Activated T-cell treated with anti-CD3 and anti-CD28 coated beads, Interleukin-2, amount 50 U/mL, for 48 hours (primary cell): ENCODE data around the gene CDH26.

Experiments
- DNase-seq, 2 experiments: peaks; one replicate each; pipeline ENCODE4 v3.0.0-alpha.2; 2020

CDH26 gene

DNA sequence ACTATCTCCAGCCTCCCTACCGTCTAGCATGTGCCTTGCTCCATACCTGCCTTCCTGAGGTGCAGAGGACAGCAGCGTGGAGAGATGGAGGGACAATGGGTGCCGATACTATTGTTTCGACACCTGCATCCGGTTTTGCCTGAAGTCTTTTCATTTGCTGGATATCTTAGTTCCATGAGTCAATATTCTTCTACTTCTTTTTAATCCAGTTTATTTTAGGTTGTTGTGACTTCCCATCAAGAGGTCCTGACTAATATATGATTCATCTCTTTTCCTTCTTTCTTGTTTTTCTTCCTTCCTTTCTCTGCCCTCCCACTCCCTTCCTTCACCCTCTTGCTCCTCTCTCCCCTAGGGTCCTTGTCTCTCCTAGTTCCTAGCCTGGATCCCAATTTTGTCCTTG, 91.4 kb downstream of the CDH26 start:
- no peak for DNase-seq

DNA sequence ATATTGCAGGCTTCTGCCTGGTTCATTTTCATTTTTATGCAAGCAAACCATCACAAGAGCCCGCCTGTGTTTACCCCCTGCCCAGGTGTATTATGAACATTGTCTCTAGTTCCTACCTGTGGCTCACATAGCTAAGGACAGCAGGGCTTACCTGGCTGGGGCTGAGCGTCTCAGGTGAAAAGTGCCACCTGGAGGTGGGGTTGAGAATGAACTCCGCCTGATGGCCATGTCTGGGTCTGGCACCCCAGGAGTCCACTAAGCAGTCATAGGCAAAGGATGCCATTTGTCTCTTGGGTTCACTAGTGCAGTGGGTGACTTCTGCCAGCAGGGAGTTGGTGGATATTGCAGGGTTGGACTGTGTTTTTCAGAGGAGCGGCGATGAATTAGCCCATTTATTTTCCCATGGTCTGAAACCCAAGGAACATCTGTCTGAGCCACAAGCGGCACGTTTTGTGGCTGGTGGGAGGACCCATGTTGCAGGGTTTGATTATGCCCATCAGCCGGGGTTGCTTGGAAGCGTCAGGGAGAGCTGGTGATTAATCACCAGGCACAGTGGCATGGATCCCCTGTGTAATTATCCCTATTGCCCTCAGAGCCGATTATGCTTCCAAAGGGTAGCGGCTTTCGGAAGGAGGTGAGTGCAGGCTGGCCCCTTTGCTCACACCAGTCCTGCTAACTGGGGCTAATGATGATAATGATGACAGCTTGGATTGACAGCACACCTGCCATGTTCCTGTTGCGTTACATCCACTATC, 92.1 kb downstream of the CDH26 start:
- DNase-seq, result peak in 1 of 2 experiments; percentile 25

DNA sequence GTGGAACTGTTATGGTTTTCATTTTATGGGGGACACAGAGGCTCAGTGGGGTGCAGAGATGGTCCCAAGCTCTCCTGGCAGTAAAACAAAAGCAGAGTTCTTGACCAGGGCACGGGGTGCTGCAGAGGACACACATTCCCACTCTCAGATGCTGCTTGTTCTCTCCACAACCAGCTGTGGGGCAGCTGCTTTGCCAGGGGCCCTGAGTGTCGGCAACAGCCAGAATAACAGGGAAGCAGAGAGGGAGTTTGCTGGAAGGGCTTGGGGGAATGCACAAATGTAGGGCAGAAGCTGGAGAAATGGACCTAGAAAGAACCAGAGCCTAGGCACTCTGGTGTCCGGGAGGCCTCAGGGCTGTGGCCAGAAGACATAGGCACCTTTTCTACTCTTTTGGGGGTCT, 93.7 kb downstream of the CDH26 start:
- no peak for DNase-seq

DNA sequence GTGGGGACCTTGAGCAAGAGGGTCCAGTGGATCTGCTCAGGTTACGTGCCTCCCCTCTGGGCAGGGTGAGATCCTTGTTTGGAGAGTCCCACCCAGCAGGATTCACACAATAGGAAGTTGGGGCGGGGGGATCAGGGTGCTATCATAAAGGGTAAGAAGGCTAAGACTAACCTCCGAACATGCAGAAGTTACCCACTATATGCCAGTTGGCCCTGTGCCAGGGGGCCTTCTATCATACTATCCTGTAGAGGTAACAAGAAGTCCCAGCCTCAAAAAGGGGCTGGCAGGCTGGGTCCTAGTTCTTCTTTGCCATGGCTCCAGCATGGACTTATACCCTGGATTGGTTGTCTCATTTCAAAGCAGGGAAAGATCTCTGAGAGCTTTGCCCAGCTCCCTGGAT, 94.1 kb downstream of the CDH26 start:
- no peak for DNase-seq

DNA sequence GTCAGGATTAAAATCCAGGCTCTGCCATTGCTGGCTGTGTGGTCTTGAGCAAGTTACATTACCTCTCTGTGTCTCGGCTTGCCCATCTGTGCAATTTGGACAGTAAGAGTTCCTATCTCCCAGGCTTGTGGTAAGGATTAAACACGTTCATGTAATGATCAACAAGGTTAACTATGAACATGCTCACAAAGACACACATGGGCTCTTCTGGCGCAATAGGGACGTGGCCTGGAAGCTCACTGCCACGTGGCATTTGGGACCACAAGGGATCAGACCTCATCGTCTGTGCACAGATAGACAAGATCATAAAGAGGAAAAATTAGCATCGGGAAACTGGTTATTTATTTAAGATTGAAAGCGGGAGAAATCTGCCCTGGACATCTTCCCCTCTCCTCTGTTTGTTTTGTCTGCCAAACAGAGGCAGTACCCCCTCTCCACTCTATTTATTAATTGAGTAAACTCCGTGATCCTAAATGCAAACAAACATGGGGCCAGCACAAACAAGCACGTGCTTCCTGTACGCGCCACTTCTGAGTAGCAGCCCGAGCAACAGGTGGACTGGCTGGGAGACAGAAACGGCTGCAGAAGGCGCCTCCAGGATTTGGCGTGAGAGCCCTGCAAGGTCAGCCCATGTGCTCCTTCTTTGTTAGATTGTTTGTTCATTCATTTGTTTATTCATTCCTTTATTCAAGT, 95.0 kb downstream of the CDH26 start:
- DNase-seq, result no peak

DNA sequence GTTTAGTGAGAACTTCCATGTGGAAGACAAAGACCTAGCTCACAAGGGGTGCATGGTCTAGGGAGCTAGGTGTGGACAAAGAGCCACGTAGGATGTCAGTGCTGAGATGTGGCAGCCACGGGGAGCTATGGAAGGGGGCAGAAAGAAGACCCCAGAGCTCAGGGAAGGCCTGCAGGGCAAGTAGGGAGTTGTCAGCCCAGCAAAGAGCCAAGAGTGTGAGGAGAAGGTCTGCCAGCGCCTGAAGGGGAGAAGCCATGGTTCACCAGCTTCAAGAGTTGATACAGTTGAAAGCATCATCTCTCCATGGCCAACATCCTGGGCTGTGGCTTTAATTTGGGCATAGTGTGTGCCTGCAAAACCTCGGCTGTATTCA, 95.6 kb downstream of the CDH26 start:
- DNase-seq, result no peak

DNA sequence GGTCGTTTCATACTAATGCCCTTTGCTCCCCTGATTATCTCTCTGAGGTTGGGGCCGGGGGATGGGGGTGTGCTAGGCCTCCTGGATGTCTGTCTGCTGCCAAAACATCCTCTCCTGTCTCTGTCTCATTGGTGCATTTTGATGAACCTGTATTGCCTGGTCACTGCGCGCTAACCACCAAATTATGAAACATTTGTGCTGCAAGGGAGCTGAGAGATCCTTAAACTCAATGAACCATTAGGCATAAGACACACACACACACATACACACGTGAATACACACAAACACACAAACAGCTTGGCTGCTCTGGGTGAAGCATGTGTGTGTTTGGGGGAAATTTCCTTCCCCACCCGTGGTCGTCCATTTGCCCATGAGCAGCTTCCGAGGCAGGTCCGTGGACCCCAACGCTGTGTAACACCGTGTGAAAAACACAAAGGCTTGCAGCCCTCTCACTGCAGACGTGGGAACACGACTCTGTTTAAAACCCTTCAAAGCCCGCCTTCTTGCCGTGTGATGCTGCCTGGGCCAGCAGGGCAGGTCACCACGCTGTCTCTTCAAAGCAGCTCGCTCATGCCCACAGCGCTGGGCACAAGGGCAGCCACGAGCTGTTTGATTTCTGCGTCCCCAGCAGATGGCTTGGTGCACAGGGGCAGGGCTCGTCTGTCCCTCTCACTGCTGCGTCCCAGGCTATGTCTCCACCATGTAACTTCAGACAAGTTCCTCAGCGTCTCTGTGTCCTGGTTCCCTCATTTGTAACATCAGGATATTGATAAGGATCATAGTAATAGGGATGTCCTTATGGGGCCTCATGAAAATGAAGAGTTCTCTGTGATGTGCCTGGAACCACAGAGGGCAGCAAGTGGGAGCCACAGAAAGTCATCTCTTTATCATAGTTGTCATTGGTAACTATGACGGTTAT, 96.8 kb downstream of the CDH26 start:
- DNase-seq, result no peak

DNA sequence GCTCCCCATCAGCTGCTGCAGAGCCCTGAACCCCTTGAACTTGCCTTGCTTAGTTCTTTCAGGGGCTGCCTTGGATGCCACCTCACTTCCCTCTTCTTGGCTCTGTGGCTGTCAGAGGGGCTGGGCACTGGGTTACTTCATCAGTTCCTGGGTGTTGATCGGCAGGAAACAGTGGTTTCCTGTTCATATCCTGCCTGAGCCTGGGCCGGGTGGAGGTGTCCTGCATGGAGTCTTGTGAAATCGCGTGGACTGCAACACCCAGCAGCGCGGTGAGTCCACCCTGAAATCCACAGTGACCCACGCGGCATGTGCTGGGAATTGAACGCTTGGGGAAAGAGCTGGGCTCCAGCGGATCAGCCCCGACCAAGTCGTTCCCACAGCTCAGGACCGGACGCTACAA, 97.5 kb downstream of the CDH26 start:
- peak; percentile 48 to 57 for DNase-seq

DNA sequence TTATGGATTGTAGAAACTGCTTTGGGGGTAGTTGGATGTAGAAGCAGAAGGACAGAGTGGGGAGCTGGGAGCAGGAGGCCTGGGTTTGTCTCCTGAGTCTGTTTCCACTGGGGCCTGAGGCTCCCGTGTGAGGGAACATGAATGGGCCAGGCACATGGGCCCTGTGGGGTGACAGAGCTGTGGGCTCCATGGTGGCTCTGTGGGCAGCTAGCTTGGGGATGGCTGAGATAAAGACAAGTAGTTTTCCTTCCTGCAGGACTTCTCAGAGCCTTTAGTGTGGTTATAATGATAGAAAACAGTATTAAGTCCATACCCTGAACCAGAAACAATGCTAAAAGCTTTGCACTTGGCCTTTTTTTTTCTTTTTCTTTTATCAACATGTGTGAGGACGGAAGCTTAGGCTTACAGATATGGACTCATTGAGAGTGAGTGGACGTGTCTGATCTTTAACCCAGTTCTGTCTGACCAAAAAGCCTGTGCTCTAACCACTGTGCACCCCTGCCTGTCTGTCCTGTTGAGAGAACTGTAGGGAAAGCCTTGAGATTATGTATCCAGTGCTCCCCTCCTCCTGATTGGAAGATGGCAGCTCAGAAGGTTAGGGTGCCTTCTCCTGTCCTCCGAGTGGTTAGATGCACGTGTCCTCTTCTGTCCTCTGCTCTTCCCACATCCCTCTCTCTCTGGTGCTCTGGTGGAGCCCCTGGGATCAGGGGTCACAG, 98.3 kb downstream of the CDH26 start:
- DNase-seq, result peak in 1 of 2 experiments; percentile 22

DNA sequence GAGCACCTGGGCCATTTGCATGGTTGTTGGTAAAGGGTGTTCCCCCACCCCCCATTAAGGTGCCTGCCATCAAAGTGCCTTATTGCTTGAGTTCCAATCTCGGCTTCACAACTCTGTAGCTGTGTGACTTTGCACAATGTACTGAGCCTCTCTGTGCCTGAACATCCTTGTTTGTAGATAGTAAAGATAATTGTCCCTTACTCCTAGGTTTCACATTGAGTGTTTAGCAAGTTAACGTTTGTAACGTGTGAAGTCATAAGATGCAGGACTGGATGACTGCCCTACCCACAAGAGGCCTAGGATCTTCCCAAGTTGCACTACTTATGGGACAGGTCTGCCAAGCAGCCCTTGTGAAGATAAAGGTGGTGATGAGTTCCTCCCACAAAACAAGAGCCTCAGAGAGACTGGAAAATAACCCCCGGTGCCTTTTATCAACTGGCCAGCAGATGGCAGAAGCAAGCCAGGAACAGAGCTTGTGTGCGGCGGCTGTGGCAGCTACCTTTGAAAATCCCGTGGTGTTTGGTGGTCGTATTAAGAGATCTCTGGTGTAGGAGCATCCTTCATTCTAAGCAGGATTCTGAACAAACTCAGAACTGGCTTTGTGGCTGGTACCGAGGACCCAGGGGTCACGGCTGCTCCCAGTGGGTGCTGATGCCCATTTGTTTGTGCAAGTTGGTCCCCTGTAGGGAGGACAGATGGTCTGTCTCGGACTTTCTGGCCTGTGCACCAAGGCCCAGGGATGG, 99.1 kb downstream of the CDH26 start:
- peak; percentile 74 to 79 for DNase-seq

DNA sequence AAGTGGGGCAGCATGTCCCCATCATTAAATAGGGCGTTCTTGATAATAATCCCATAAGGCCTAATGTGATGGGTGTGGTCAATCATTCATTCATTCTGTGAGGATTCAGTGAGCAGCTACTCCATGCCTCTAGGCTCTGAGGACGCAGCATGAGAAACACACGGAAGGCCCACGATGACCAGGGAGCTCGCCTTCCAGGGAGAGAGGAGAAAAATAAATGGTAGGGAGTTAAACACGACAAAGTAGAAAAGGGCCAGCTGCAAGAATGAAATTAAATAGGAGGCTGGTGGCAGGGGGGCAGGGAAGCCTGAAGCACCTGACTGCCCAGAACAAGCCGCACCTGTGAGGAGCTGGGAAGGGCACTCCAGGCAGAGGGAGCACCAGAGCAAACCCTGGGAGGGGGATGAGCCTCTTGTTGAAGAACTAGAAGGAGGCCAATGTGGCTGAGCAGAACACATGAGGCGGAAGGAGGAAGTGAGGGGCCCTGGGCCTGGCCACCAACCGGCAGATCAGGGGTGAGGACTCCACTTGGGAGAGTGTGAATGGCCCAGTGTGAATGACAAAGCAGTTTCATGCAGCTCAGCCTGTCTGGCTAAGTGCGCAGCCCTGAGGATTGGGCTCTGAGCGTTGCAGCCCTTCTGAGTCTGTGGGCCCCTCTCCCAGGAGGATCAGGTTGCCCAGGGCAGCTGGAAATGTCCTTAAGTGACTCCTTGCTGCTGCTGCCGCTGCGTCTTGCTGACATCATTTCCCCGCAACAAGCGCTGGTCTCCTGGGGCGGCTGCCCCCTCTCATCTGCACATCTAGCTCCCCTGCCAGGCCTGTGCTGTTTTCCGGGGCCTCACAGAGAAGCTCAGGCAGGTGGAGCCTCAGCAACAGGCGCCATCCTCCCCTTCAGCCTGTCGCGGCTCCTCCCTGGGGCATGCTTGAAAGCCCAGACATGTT, 99.9 kb downstream of the CDH26 start:
- peak; percentile 54 to 58 for DNase-seq

DNA sequence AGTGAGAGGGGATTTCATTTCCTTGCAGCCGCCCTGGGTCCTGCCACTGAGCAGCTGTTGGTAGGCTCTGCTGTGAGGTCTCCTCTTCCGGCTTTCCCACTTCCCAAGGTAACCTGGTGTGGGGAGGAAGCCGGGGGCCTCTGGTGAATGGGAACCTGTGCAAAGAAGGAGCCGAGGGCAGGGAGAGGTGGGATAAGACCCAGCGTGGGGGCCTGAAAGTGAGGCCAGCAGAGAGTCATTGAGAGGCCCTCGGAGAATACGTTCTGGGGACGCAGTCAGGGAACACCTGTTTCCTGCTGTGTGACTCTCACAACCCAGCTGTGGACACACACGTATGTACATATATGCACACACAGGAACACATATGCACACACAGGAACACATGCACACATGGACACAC, 100.7 kb downstream of the CDH26 start:
- DNase-seq, result no peak

DNA sequence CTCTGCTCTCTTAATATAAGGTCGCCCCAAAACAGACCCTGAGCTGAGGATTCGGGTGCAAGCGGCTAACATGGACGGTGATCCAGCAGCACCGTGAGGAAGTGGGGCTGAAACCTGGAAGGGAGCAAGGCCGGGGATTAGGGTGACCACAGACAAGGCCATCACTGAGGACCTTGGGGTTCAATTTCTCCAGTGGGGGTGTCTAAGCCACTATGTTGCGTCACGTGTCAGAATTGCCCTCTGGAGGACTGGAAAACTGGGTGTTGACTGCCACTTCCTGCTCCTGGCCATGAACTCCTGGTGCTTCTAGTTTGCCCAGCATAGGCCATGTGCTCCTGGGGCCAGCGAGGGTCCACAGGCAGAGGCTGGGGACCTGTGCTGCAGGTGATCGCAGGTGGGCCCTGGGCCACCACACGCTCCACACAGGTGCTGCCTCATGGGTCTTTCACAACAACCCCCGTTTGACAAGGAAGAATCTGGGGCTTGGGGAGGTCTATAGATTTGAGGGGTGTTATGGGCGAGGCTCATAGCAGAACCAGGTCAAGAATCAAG, 101.9 kb downstream of the CDH26 start:
- no peak for DNase-seq

DNA sequence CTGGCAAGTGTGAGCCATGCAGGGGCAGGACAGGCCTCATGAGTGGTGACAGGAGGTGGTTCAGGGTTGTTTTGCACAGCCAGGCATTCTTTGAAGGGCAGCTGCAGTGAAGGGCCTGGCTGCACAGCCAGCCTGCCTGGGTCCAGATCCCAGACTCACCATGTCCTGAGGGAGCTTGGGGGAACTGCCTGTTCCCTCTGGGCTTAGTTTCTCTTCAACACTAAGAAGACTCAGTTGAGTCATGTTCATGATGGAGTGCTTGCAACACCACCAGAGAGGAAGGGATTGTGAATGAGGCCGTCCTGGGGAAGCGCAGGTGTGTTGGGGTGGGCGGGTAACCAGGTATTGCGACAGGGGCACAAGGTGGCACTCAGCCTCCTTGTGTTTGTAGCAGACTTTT, 102.4 kb downstream of the CDH26 start:
- no peak for DNase-seq

DNA sequence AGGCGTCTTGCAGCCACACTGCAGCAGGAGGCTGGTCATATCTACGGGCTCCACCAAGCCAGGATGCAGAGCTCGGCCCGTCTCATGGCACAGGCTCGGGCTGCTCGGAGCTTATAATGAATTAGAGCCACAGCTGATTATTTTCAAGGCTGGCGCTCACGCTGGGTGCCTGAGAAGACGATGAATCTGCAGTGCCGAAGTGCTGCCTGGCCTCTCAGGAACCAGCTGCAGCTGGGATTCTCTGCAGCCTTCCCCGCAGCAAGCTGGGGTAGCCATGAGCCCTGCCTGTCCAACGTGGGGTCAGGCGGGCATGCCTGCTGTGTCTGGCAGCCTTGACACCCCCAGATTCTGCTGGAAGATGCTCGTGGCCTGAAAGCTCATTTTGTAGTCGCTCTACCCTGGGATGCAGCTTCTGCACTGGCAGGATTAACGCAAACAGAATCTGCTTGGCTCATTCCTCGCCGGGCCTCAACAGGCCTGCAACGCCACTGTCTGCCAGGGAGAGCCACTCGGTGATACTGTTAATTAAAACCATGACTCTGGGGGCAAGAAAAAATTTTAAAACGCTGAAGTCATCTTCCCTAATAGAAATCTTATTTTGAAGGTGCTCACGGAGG, 104.3 kb downstream of the CDH26 start:
- DNase-seq, result no peak

DNA sequence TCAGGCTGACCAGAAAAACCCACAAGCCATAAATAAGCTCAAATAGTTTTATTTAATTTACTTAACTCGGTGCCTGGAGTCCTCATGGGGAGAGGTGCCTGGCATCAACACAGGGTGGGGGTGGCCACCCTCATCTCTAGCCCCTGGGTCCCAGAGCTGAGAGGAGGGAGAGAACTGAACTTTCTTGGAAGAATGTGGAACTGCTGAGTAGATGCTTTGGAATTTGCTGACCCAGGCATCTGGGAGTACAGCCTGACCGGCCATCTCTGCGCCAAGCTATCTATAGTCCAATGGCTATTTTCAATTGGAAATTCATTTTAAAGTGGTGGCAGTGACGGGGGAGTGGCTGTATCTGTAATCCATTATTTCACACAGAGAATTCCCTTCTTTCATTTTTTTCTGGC, 104.8 kb downstream of the CDH26 start:
- DNase-seq, result no peak

DNA sequence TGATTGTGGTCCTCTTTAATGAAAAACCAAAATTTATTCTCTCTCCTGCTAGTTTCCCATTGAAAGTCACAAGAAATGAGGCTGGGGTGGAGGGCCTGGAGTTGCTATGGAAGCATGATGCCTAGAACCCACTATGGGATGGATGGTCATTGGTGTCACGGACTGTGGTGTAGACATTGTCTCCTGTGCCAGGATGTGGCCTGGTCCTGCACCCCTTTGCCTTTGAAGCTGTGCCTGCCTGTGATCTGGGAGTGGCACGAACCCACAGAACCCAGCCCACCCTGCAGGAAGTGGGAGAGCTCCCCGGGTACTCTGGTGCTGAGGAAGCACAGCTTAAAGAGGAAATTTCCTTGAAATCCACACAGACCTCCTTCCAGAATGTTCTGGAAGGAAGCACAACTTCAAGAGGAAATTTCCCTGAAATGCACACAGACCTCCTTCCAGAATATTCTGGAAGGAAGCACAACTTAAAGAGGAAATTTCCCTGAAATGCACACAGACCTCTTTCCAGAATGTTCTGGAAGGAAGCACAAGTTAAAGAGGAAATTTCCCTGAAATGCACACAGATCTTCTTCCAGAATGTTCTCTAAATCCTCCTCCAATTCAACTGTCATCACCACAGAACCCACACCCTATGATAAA, 105.6 kb downstream of the CDH26 start:
- DNase-seq, result no peak
